HG03460 (cell line): ENCODE measurements around the gene LRP10.
"Not testable (repeated sequence)": the region's sequence is repeated elsewhere in the genome, so short reads cannot be mapped to it uniquely, and the experiment has no call there.

Source experiments
- ATAC-seq: cut with Tn5 transposase; IDR thresholded peaks from one replicate; pipeline ENCODE4 v1.9.1; 2021; ENCODE audit not compliant: unreplicated experiment

LRP10 gene

GRCh38 chr14:22908601-22909000 is 37.1 kb downstream of the LRP10 start:
- no peak for ATAC-seq

DNA sequence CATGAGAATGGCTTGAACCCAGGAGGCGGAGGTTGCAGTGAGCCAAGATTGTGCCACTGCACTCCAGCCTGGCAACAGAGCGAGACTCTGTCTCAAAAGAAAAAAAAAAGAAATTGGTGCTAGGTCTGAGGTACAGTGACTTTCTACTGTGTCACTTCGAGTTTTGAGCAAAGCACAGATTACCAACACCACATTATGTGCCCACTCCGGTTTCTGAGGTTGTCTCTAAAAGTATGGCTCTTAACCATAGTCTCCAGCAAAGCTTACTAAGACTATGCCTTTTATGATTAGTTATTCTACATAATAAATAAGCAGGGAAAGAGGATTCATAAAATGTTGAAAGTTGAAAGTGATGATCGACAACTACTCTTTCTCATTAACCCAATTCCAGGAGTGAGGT is 39.4 kb downstream of the LRP10 start:
- no peak for ATAC-seq

GRCh38 chr14:22914836-22915235 is 43.3 kb downstream of the LRP10 start:
- not testable (repeated sequence) for ATAC-seq

- no peak for ATAC-seq
Measured at GRCh38 chr14:22915886-22916521, 44.5 kb downstream of the LRP10 start.

DNA sequence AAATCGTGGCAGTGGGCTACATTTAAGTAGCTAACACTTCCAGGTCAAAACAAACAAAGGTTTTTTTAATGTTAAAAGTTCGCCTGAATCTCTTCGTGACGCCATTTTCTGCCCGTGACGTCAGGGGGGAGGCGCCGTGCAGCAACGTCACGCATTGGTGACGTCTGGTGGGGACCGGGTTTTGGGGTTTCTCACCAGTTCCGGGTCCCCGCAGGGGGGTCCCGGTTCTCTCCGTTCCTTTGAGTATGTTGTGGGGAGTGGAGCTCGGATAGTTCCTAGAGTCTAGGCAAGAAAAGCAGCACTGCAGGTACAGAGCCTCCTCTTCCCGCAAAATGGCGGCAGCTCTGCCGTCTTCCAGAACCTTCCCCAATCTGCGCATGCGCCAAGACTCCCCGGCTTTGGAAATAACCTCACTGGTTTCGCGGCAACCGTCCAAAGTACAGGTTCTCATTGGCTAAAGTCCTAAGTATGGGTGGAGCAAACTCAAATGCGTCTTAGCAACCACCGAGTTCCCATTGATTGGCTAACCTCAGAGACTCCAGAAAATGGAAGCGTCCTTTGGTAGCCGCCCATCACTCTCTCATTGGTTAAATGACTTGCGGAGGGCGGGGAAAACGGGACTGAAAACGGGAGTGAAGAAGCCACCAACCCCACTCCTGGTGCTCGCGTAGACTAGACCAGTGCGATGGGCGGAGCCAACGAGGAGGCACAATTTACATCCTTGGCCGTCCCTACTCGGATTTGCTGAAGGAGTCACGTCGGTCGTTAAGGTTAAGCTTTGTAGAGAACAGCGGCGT is 47.5 kb downstream of the LRP10 start, which contains the start of gene RBM23:
RBM23 (minus strand) TSS at position 346 of the 797 bp plus-strand sequence.
- ATAC-seq: peak; percentile 92

DNA sequence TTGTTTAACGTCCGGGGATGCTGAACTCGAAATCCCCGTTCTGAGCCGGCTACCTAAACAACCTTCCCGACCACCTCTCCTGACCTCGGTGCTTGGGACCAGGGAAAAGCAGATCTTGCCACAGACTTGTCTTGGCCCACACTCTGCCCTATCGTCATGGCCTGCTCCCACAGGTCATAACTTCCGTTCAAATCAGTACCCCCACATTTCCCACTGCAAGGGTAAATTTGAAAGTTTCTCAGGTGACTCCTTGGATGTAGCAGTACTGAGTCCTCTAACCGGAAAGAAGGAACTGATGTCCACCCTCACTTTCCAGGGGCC is 48.0 kb downstream of the LRP10 start:
- ATAC-seq: no peak

GRCh38 chr14:22920697-22921096 is 49.2 kb downstream of the LRP10 start:
- ATAC-seq: no peak

GRCh38 chr14:22922294-22922693 is 50.8 kb downstream of the LRP10 start:
- no peak for ATAC-seq

GRCh38 chr14:22923746-22924145 is 52.2 kb downstream of the LRP10 start:
- ATAC-seq: no peak

DNA sequence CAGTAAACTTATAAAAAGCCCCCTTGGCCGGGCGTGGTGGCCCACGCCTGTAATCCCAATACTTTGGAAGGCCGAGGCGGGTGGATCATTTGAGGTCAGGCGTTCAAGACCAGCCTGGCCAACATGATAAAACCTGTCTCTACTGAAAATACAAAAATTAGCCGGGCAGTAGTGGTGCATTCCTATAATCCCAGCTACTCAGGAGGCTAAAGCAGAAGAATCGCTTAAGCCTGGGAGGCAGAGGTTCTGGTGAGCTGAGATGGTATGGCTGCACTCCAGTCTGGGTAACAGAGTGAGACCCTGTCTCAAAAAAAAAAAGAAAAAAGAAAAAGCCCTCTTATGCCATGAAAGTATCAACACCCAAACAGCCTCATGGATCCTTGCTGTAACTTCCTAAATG is 54.0 kb downstream of the LRP10 start:
- no peak for ATAC-seq

DNA sequence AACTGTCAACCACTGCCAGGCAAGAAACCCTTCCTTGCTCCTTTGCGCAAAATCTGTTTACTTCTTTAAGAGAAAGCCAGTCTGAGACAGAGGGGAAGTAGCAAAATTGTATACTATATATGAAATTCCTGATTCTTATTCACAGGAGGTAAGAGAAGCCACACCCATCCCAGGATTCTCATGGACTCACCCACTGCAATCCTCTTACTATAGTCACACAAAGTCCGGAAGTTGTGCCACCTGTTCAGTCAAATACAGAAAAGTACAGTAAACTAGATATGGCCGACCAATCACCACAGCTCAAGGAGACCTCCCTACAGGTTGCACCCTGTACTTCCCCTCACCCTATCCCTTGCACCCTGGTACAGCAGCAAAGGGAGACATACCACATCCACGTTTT is 54.8 kb downstream of the LRP10 start:
- ATAC-seq: no peak

GRCh38 chr14:22928237-22929103 is 56.9 kb downstream of the LRP10 start:
- ATAC-seq: no peak

GRCh38 chr14:22929104-22929960 is 57.8 kb downstream of the LRP10 start, which contains the start of gene PRMT5:
TSS of gene PRMT5 (minus strand) at chr14:22929376. CDS start at chr14:22929361, 15 bp downstream.
- ATAC-seq: peak; percentile 89

- ATAC-seq: peak; percentile 5
Measured at GRCh38 chr14:22929961-22930364, 58.4 kb downstream of the LRP10 start.
